Activated effector memory CD4-positive, alpha-beta T cell treated with anti-CD3 and anti-CD28 coated beads, Interleukin-2, amount 50 U/mL, for 16 hours (primary cell): ENCODE results near the gene KRT76.
"Not testable (repeated sequence)": the region's sequence is repeated elsewhere in the genome, so short reads cannot be mapped to it uniquely, and the experiment has no call there.

Experiments used
- DNase-seq: peaks from one replicate; pipeline ENCODE4 v3.0.0-alpha.2; 2020

The KRT76 gene

DNA sequence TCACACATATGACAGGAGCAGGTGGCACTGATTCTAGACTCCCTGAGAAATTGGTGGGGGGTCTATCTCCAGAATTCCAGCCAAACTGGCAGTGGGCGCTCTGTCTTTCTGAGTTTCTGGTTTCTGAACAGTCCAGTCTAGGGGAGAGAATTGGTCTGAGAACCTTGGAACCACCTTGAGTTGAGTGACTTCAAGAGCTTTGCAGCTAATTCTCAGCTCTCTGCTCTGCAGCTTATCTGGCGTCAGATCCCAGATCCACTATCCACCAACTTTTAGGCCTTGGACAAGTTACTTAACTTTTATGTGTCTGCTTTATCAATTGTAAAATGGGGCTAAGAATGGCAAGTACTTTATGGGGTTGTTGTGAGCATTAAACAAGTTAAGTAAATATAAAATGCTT is 1.7 kb upstream of the KRT76 start:
- no peak for DNase-seq

DNA sequence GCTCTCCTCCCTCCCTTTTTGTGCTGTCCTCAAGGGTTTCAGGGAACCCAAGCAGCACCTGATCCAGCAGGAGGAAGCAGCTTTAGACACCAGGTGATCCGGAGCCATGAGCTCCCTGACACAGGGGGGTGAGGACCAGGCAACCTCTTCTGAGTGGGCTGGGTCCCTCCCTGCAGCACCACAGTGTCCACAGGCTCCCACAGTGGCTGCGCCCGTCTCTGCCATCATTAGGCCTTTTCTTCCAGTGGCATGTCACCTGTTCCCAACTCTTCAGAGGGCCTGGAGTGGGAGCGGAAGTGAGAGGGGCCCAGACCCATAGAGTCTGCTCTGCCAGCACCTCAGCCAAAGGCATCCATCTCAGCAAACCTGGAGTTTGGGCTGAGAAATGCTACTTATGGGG is 421 bp upstream of the KRT76 start:
- no peak for DNase-seq

DNA sequence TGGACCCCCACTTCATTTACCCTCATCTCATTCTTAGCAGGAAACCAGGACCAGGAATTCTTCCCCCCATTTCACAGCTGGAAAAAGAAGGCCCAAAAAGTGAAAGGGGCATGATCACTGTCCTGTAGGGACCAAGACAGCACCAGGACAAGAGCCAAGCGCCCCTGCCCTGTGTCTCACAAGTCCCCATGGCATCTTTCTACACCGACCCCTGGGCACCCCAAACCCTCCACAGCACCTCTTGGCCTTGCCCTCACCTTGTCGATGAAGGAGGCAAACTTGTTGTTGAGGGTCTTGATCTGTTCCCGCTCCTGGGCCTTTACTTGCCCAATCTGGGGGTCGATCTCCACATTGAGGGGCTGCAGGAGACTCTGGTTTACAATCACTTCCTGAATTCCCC is 710 bp downstream of the KRT76 start:
- no peak for DNase-seq

DNA sequence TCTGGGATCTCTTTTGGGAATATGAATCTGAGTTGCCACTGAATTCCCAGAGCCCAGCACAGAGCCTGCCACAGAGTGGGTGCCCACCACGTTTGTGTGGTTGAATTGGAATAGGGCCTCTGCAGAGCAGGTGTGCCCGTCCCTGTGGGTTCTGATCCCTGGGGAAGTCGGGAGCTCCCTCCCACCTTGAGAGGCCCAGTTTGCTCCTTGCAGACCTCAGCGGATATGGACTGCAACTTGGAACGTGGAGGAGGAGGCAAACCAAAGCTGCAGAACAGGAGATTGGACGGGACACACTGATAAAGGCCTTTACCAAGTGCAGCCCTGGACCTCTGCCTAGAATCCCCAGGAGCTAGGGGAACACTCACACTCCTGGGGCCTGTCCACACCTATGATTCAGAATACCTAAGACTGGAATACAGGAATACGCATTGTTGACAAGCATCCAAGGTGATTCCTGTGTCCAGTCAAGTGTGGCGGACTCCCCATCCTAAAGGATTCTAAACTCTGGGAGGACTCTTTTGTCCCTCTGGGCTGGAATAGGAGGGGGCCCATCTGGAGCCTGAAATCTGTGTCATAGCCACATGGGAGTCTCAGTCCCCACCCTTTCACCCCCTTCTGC is 2.4 kb downstream of the KRT76 start:
- DNase-seq = no peak

DNA sequence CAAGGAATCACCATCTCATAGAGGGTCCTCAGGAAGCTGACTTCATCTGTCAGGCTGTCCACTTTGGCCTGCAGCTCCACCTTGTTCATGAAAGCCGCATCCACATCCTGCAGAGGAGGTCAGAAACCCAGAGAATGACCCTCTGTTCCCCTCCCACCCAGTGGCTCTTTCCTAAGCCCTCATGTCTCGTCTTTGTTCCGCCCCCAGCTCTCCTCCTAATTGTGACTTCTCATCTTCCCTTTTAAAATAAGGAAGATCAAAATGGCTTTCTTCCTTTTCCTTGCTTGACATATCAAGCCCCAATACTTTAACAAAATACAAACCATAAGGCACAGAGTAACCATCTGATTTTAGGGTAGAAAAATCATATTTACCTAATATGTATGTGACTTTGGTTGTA is 4.4 kb downstream of the KRT76 start:
- no peak for DNase-seq

DNA sequence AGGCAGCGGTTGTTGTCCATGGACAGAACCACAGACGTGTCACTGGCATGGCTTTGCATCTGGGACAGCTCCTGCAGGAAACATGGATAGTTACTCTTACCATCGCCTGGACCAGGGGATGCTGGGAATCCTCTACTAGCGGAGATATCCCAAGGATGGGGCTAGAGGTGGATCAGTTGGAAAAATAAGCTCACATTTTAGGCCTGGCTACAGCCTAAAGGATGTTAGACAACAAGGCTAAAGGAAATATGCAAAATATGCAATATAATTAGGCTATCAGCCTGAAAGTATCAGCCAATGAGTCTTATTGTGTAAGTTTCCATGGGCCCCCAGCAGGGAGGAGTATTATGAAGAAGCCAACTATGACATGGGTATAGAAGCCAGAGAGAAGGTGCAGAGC is 5.0 kb downstream of the KRT76 start:
- DNase-seq = no peak

DNA sequence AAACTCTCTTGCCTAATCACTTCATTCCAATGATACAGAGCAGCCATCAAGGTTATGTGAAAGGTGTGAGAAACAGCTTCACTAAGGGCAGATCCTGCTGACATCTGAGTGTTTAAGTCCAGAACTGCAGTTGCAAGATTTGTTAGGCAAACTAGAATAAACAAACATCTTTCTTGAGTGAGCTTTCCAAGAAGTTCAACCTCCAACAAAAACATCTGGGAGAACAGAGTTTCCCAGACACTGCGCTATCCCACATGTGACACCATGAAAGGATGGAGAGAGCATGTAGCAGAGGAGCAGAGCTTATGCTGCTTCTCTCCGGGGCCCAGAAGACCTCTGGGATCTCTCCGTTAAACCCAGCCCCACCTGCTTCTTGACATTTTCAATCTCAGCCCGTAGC is 5.6 kb downstream of the KRT76 start:
- no peak for DNase-seq

DNA sequence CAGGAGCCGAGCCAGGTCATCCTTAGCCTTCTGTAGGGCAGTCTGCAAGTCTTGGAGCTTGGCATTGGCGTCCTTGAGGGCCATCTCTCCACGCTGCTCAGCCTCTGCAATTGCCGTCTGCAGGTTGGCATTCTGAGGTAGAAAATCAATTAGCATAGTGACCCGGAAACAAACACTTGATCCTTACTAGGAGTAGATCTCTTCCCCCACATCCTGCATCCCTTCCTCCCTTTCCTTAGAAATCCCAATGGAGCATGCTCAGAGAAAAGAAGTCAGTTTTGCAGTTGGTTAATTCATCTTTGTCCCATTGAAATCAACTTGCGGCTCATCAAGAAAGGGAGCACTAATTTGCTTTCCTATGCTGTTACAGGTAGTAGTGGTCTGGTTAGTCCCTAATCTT is 6.1 kb downstream of the KRT76 start:
- DNase-seq = no peak

DNA sequence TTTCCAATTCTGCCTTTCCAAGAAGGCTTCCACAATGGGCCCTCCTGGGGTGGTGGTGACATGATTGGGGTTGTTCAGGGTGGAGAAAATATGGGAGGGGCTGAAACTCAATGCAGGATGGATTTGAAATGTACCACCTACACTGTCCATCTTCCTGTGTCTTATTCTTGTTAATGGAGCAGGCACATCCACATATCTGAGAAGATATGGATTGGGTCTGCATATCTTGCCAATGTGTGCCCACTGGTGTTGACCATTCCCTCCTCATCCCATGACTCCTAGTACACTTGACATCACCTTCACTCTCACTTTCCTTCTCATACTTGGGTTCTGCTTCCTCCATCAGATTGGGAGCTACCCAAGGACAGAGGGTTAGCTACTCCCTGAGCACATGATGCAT is 7.2 kb downstream of the KRT76 start:
- DNase-seq = no peak

DNA sequence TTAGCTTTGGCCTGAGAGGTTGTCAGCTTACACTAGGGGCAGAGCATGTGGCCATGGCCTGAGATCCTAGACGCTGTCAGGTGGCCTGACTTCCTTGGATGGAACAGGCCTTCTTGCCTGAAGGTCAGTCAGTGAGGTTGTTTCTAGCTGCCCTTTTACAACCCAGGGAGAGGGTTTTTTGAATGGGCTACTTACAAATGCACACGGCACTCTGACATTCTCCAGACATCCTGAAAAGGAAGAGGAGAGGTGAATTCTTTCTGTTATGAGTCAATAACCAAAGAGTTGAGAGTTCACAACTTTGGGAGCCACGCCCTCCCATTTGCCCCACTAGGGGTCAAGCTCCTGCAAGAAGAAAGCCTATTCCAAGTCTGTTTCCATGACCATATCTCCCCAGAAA is 7.8 kb downstream of the KRT76 start:
- DNase-seq = no peak

DNA sequence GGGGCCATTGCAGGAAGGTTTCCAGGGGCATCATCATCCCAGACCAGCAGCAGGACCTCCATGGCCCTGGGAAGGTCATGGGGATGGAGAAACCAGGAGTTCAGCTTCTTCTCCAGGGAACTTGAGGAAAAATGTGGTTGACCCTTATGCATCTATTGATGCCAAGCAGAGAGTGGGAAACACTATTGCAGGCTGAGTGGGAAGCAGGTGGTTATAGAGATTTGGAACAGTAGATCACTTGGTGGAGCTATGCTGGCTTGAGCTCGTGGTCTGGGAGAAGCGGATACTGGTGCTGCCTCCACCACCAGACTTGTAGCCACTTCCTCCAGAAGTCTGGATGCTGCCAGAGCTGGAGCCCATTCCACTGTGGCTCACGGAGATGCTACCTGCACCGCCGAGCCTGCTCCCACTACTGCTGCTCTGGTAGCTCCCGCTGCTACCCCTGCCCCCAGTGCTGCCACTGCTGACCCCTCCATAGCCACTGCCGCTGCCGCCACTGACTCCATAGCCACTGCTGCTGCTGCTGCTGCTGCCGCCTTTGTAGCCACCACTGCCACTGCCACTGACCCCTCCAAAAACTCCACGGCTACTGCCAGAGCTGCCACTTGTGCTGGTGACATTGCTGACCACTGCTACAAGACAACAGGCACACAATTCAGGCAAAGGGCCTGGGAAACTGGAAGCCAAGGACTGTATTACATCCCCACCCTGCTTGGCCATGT is 8.5 kb downstream of the KRT76 start:
- no peak for DNase-seq

DNA sequence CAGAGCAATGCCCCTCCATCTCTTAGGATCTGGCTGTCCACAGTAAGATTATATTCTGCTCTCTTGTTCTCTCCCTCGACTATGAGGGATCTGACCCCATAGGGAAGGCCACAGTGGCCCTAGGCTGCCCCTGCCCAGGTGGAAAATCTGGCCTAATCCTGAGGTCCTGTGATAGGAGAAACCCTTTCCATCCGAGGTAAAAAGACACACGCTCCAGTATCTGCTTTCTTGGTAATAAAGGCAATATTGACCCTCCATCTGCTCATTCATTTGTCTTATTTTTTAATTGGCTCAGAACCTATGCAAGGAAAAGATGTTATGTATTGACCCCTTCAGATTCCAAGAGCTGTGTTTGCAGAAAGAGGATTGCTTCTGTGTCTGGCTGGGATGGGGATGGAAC is 9.7 kb downstream of the KRT76 start:
- DNase-seq = no peak

DNA sequence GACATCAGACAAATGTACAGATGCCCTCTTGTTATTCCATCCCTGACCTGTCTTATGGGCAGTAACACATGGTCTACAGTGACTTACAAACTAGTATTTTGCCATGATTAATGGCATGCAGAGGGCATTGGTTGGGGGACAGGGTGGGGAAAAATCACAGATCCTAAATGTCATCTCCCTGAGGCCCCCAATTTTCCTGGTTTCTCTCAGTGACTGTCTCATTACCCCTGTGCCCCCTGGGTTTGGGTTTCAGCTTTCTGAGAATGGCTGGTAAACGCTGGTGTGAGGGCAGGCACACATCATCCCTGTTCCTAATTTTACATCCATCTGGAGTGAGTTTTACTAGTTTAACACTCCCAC is 10.1 kb downstream of the KRT76 start:
- no peak for DNase-seq

DNA sequence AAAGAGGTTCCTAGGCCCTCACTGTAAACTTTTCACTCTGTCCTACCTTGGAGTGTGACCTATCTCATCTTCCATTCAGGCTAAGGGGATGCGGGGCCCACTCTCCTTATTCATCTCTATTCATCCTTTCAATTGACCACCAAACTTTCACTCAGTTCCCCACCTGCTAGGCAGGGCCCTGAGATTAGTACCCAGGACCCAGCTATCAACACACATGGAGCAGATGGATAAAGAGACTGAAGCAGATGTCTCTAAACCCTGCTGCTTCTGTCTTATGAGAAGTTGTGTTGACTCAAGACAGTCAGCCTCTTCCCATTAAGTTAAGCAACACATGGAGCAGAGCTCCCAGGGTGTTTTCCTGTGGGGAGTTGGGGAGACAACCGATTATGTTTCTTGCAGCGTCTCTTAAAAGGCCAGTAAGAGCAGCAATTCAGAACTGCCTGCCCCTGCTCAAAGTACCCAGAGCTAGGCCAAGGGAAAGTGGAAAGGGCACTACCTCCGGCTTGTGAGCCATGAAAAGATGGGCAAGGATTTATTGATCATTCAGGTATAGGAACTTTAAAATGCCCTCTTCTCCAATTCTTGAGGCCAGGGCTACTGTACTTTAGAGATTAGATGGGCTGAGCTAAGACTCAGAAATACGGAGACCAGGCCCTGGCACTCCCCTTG is 10.7 kb downstream of the KRT76 start:
- DNase-seq = no peak

DNA sequence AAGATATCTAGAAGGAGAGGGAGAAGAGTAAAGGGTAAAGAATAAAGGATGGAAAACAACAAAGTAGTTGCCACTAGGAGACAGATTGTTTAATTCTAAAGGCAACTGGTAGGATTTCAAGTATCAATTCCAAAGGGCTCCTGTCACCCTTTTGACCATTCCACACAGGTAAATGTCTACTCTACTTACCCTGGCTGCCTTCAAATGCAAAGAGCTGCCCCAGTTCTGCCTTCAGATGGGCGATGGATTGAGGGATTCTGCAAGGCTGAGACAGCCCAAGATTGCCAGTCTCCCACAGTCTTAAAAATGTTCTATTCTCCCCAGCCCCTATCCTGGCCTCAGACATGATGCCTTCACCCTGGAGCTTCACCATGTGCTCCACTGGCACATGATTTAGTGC is 11.4 kb downstream of the KRT76 start:
- DNase-seq = no peak

DNA sequence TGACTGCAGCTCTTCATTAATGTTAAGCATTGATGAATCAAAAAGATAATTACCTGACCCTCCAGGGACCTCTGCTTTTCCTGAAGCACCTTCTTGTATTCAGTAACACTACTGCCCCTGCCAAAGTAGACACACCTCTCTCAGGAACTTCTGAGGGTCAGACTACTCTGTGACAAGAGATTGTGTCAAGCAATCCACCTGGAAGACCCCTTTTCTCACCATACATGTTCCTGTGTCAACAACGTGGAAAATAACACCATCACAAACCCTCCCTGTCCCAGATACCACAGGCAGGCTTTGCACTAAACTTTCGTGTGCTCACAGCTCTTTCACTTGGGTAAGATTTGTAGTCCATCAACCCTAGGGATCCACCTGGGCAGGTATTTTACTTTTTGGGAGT is 13.2 kb downstream of the KRT76 start:
- no peak for DNase-seq

DNA sequence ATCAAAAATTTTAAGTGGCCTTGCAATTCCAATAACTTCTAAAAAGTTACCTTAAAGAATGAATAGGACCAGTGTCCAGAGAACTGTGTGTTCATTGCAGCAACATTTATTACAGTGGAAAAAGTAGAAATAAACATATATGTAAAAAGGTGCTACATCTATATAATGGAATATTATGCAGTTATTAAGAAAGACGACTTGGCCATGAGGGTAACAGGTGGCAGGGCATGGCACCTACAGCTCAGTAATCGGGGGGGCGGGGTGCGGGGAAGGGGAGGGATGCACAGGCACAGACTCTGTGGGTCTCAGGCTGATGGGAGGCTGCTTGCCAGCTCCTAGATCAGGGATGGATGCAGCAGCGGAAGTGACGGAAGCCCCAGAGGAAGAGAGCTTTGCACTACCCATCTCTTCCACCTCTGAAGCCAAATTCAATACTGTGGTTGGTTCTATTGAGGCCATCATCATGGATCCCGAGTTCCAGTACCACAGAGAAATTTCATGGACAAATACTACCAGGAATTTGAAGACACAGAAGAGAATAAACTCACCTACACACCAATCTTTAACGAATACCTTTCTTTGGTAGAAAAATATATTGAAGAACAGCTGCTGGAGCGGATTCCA is 14.0 kb downstream of the KRT76 start:
- no peak for DNase-seq

DNA sequence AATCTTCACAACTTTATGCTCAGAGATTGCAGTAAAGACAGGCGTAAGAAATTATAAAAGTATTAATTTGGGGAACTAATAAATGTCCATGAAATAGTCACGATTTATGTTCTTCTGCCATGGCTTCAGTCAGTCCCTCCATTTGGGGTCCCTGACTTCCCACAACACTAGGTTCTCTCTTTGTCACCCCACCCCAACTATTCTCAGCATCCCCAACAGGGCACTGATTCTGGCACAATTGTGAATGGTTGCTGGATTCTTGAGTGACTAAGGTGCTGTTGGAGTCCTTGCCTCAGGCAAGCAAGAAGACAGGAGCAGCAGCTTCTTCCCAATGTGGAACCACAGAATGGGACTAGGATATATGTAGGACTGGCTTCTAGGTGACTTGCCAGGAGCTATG is 15.3 kb downstream of the KRT76 start:
- DNase-seq = no peak

DNA sequence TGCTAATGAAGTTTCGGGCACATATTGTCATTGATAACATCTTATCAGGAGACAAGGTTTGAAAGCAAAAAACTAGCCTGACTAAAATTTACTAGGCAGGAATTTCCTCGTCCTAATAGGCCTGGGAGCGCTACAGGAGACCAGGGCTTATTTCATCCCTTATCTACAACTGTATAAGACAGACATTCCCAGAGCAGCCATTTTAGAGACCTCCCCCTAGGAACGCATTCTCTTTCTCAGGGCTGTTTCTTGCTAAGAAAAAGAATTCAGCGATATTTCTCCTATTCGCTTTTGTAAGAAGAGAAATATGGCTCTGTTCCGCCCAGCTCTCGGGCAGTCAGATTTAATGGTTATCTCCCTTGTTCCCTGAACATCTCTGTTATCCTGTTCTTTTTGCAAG is 15.9 kb downstream of the KRT76 start:
- not testable (repeated sequence) for DNase-seq

DNA sequence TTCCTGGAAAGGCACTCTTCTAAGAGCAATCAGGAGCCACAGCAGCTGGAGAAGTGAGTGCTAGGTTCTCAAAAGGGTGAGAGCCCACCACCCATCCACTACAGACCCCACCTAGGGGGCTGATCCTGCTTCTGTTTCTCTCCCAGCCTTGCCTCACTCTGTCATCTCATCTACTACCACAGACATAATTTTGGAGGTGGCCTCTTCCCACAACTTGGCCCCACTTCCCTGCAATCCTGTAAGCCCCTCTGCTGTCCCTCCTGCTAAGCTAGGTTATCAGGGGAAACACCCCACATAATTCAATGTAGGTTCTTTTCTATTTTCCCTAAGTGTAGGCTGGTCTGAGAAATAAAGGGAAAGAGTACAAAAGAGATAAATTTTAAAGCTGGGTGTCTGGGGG is 16.5 kb downstream of the KRT76 start:
- no peak for DNase-seq

DNA sequence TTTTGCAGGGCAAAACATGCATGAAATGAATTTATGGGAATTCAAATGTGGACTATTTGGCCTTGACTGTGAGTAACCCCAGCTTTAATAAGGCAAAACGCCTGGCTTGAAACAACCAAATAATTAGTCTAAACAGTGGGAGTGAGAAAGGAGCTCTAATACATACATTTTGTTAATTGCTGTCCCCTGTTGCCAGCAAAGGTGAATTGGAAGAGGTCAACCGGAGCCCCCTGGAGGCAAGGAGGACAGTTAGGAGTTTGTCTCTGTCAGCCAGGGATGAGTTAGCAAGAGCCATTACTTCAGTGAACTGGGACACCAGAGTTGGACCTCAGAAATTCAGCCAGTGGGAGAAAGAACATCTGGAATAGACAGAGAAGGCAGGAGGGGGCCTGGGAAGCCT is 17.4 kb downstream of the KRT76 start:
- no peak for DNase-seq

DNA sequence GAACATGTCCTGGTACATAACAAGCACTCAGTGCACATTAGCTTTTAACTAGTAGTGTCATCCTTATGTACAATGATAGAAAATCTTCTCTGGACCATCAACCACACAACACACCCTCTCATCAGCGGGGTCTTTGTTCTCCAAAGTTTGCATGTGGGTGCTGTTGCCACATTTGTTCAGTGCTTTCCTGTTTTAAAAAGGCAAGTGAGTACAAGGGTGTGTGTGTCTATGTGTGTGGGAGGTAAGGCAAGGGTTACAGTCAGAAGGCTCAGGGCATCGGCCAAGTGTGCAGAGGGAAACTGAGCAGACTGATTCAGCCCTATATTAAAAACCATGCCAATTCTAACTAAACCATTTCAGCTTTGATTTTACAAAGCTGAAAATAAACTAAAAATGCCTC is 17.9 kb downstream of the KRT76 start:
- DNase-seq = no peak

DNA sequence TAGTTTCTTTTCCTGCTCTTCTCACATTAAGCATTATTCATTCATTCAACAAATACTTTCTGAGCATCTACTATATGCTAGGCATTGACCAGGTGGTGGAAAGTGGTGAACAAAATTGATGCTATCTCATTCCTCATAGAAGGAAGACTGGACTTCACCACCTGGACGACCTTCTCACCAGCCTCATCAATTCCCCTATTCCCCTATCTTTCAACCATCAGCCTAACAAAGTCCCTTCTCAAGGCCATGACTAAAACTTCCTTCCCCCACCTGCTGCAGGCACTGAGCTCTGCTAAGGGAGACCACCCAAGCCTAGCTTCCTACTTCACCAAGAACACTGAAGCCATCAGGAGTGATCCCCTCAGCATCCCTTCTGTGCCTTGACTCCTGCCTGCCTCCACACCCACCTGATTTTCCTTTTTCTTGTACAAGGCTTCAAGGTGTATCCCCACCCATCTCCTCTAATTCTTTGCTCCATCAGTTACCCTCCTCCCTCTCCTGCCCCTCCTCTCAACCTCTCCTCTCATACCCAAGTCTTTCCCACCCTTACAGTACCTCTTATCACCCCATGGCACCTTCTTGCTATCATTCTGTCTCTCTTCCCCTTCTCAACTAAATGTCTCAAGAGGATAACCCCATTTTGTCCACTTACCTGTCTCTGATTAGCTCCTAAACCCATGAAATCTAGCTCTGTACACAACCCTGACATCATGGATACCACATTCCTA is 19.5 kb downstream of the KRT76 start:
- DNase-seq = no peak
